HCT116 (cell line): ENCODE measurements around the gene FAM168B. TPM values are rescaled to one million over a fixed set of nuclear protein-coding genes. Genes with fewer than 3 reads are reported as not detected.

Source experiments
- ATAC-seq: fragments of 200-7000 bp; cut with Tn5 transposase; 2 replicates; pipeline ENCODE4 v1.9.1; 2020; ENCODE audit warnings: mild to moderate bottlenecking, moderate library complexity
- BruUV-seq: library from RNA; stranded (reverse); fragments of 400-500 nt; replicated peaks from 2 replicates; lab custom pipeline; 2021; lab: Mats Ljungman, UMichigan
- CTCF ChIA-PET: fragments of 300-600 bp; sonication (Branson Sonifier 250); formaldehyde crosslinking; loops from one replicate; lab custom pipeline; 2021; ENCODE audit warnings: antibody characterized with exemption; lab: Charles Lee
- POLR2A ChIA-PET: fragments of 300-600, 350-600 bp; sonication (Branson Sonifier 250); formaldehyde crosslinking; loops from one replicate; lab custom pipeline; 2021; ENCODE audit warnings: antibody characterized with exemption; lab: Charles Lee
- RAD21 ChIA-PET, 2 experiments: fragments of 300-600 bp; sonication (Branson Sonifier 250); formaldehyde crosslinking; loops; one replicate each; lab custom pipeline; 2023; ENCODE audit warnings: low total read pairs in 2 of 2; ENCODE audit not compliant: uncharacterized antibody in 2 of 2, unreplicated experiment in 2 of 2, low non-redundant PET in 1 of 2; lab: Charles Lee
- DNase-seq: peaks from one replicate; pipeline ENCODE4 v3.0.0-alpha.2; 2010; ENCODE audit warnings: low read depth, low spot score
- H2AFZ ChIP-seq: fragments of 200-600 bp; shearing (Covaris generic), sonication (generic); 2 replicates; pipeline ENCODE4 v1.6.1; 2017; ENCODE audit warnings: low read depth, mixed run types, mixed read lengths, antibody characterized with exemption, low read length; ENCODE audit not compliant: poor library complexity, severe bottlenecking
- H3K27ac ChIP-seq: 2 replicates; pipeline ENCODE4 v1.5.1; 2012; ENCODE audit warnings: low read depth, low read length
- H3K27me3 ChIP-seq: fragments of 200-600 bp; sonication (generic); 2 replicates; pipeline ENCODE4 v1.6.1; 2016; ENCODE audit warnings: mixed run types, low read length, mixed read lengths; ENCODE audit not compliant: insufficient read depth
- H3K36me3 ChIP-seq, 2 experiments: fragments of 200-500 bp in 1 of 2; fragments of 200-600 bp in 1 of 2; sonication (Bioruptor generic) in 1 of 2; sonication (generic) in 1 of 2; 2 replicates each; pipeline versions ENCODE4 v1.5.1 to v1.6.1; 2014 to 2016; ENCODE audit warnings: low read length in 2 of 2, inconsistent platforms in 1 of 2, mixed read lengths in 1 of 2, mixed run types in 1 of 2; ENCODE audit not compliant: insufficient read depth in 2 of 2, control insufficient read depth in 1 of 2
- H3K4me1 ChIP-seq, 2 experiments: fragments of 200-600 bp in 1 of 2; sonication (generic) in 1 of 2; 2 replicates each; pipeline versions ENCODE4 v1.5.1 to v1.6.1; 2012 to 2017; ENCODE audit warnings: low read length in 2 of 2, inconsistent platforms in 1 of 2, mild to moderate bottlenecking in 1 of 2, mixed read lengths in 1 of 2, mixed run types in 1 of 2, moderate library complexity in 1 of 2; ENCODE audit not compliant: insufficient read depth in 2 of 2, control insufficient read depth in 1 of 2
- H3K4me2 ChIP-seq: fragments of 200-600 bp; sonication (generic); 2 replicates; pipeline ENCODE4 v1.6.1; 2017; ENCODE audit warnings: mixed run types, low read length, mixed read lengths
- H3K4me3 ChIP-seq, 2 experiments: fragments of 200-600 bp in 1 of 2; sonication (generic) in 1 of 2; replicated peaks in 1 of 2; 2 replicates each; pipeline ENCODE4 v1.5.1; 2011 to 2016; ENCODE audit warnings: low read length in 2 of 2, control low read depth in 1 of 2, low read depth in 1 of 2, mild to moderate bottlenecking in 1 of 2, mixed read lengths in 1 of 2, mixed run types in 1 of 2
- H3K79me2 ChIP-seq: fragments of 200-600 bp; sonication (generic); 2 replicates; pipeline ENCODE4 v1.6.1; 2017; ENCODE audit warnings: mild to moderate bottlenecking, mixed run types, low read length, moderate library complexity, mixed read lengths; ENCODE audit not compliant: insufficient read depth
- H3K9ac ChIP-seq: fragments of 200-600 bp; sonication (generic); 2 replicates; pipeline ENCODE4 v1.6.1; 2016; ENCODE audit warnings: low read length, mixed read lengths
- H3K9me2 ChIP-seq: fragments of 200-600 bp; sonication (generic), shearing (Covaris generic); 2 replicates; pipeline ENCODE4 v1.6.1; 2017; ENCODE audit warnings: mixed run types, mild to moderate bottlenecking, moderate library complexity; ENCODE audit not compliant: insufficient read depth
- H3K9me3 ChIP-seq, 2 experiments: fragments of 200-500 bp in 1 of 2; fragments of 200-600 bp in 1 of 2; sonication (Bioruptor generic) in 1 of 2; sonication (generic) in 1 of 2; 2 replicates each; pipeline ENCODE4 v1.6.1; 2014 to 2017; ENCODE audit warnings: low read length in 2 of 2, mixed read lengths in 2 of 2, inconsistent platforms in 1 of 2, low read depth in 1 of 2, mild to moderate bottlenecking in 1 of 2, mixed run types in 1 of 2, moderate library complexity in 1 of 2; ENCODE audit not compliant: control insufficient read depth in 1 of 2, insufficient read depth in 1 of 2
- H4K20me1 ChIP-seq: fragments of 200-600 bp; sonication (generic), shearing (Covaris generic); 2 replicates; pipeline ENCODE4 v1.6.1; 2017; ENCODE audit warnings: mixed run types, mild to moderate bottlenecking, moderate library complexity; ENCODE audit not compliant: insufficient read depth
- CEBPB ChIP-seq: IDR thresholded peaks from 2 replicates; pipeline ENCODE4 v1.6.1; 2012; ENCODE audit warnings: low read depth
- EZH2 ChIP-seq: fragments of 200-600 bp; sonication (generic); IDR thresholded peaks from 2 replicates; pipeline ENCODE4 v1.6.1; 2017; ENCODE audit warnings: antibody characterized with exemption, mixed run types
- EZH2phosphoT487 ChIP-seq: fragments of 200-600 bp; IDR thresholded peaks from 2 replicates; pipeline ENCODE4 v1.6.1; 2018; ENCODE audit warnings: antibody characterized with exemption, borderline replicate concordance
- POLR2AphosphoS5 ChIP-seq: IDR thresholded peaks from 2 replicates; pipeline ENCODE4 v1.6.1; 2011; ENCODE audit warnings: mild to moderate bottlenecking, low read depth, low read length, moderate library complexity
- RAD21 ChIP-seq: IDR thresholded peaks from 2 replicates; pipeline ENCODE4 v1.6.1; 2012; ENCODE audit warnings: low read depth, mild to moderate bottlenecking
- SIN3A ChIP-seq: IDR thresholded peaks from 2 replicates; pipeline ENCODE4 v1.6.1; 2012; ENCODE audit warnings: low read depth
- TCF7L2 ChIP-seq: IDR thresholded peaks from 2 replicates; pipeline ENCODE4 v1.7.0; 2011; ENCODE audit warnings: borderline replicate concordance, inconsistent platforms; ENCODE audit not compliant: insufficient read depth, insufficient read length; ENCODE audit errors: extremely low read depth
- YY1 ChIP-seq: IDR thresholded peaks from 2 replicates; pipeline ENCODE4 v1.6.1; 2011; ENCODE audit warnings: low read length, low read depth, moderate library complexity, mild to moderate bottlenecking; ENCODE audit not compliant: insufficient replicate concordance; ENCODE audit errors: extremely low read depth
- ZFX ChIP-seq: fragments of 450-650 bp; IDR thresholded peaks from 2 replicates; pipeline ENCODE4 v1.6.1; 2017
- ZNF274 ChIP-seq: fragments of 200-500 bp; sonication (Bioruptor generic); IDR thresholded peaks from 2 replicates; pipeline ENCODE4 v1.6.1; 2014; ENCODE audit warnings: mild to moderate bottlenecking, low read depth, low read length, inconsistent platforms
- intact Hi-C: fragments of 100-400 bp; cut with micrococcal nuclease; formaldehyde crosslinking; loops from 2 replicates; pipeline ENCODE4 v1.10.0; 2022
- total RNA-seq: library from RNA; stranded (reverse); gene quantifications from one replicate; pipeline ENCODE4 v1.2.1, GENCODE V29; 2021; ENCODE audit not compliant: unreplicated experiment
- TF ChIP-seq, protein P1 (sequence below): IDR thresholded peaks from 2 replicates; pipeline ENCODE4 v1.6.1; 2012; ENCODE audit warnings: low read depth
- TF ChIP-seq, protein P2 (sequence below): IDR thresholded peaks from 2 replicates; pipeline ENCODE4 v1.6.1; 2012
- TF ChIP-seq, protein P3 (sequence below), 3 experiments: fragments of 200-600 bp in 1 of 3; sonication (generic) in 1 of 3; IDR thresholded peaks in 2 of 3; conservative IDR thresholded peaks in 1 of 3; 2 replicates each; pipeline ENCODE4 v1.5.1; 2012 to 2017; ENCODE audit warnings: low read depth in 2 of 3, low read length in 2 of 3, antibody characterized with exemption in 1 of 3, borderline replicate concordance in 1 of 3, control low read depth in 1 of 3, mild to moderate bottlenecking in 1 of 3, mixed read lengths in 1 of 3, mixed run types in 1 of 3, moderate library complexity in 1 of 3; ENCODE audit not compliant: insufficient read depth in 1 of 3

The FAM168B gene
- total RNA-seq, 1 experiment from 2014 or later, result 94.5 TPM

DNA sequence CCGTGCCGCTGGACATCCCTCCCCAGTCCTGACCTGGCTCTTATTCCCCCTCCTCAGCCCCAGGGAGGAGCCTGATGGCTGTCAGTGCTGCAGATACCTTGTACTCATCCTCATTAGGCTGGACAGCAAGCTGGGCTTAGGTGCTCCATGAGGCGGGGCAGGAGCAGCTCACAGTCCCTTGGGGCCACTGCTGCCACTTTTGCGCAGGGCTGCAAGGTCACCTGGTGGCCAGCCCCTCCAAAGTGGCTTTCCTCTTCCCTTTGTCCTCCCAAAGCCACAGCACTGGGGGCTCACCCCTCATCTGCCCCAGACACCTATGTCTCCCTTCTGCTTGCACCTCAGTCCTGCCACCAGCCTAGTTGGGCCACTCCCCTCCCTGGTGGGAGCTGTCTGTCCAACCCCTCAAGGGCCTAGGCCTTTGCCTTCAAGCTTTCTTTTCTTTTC is 60.8 kb downstream of the FAM168B start (continued):
- TF ChIP-seq, protein P1, sequence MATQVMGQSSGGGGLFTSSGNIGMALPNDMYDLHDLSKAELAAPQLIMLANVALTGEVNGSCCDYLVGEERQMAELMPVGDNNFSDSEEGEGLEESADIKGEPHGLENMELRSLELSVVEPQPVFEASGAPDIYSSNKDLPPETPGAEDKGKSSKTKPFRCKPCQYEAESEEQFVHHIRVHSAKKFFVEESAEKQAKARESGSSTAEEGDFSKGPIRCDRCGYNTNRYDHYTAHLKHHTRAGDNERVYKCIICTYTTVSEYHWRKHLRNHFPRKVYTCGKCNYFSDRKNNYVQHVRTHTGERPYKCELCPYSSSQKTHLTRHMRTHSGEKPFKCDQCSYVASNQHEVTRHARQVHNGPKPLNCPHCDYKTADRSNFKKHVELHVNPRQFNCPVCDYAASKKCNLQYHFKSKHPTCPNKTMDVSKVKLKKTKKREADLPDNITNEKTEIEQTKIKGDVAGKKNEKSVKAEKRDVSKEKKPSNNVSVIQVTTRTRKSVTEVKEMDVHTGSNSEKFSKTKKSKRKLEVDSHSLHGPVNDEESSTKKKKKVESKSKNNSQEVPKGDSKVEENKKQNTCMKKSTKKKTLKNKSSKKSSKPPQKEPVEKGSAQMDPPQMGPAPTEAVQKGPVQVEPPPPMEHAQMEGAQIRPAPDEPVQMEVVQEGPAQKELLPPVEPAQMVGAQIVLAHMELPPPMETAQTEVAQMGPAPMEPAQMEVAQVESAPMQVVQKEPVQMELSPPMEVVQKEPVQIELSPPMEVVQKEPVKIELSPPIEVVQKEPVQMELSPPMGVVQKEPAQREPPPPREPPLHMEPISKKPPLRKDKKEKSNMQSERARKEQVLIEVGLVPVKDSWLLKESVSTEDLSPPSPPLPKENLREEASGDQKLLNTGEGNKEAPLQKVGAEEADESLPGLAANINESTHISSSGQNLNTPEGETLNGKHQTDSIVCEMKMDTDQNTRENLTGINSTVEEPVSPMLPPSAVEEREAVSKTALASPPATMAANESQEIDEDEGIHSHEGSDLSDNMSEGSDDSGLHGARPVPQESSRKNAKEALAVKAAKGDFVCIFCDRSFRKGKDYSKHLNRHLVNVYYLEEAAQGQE, result no peak
- TF ChIP-seq EZH2phosphoT487 (no peak), ZFX (no peak), TCF7L2 (no peak)
- TF ChIP-seq, protein P2, sequence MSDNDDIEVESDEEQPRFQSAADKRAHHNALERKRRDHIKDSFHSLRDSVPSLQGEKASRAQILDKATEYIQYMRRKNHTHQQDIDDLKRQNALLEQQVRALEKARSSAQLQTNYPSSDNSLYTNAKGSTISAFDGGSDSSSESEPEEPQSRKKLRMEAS, result no peak
- TF ChIP-seq, all 23 proteins: peak for 0

DNA sequence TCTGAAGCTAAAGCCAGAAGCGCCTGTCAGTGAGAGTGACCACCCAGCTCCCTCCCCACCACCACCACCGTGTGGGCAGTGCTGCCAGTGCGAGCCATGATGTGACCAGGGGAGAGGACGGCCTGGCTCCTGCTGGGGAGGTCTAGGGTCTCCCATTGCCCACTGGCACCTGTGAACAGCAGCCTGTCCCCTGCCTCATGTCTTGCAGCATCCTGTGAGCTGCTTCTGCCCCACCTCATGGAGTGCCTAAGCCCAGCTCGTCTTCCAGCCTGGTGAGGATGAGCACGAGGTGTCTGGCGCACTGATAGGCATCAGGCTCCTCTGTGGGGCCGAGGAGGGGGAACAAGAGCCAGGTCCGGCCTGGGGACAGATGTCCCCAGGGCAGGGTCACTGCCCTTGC is 61.4 kb downstream of the FAM168B start:
- ChIA-PET CTCF (no interaction called here), RAD21 (no interaction called here), POLR2A (no interaction called here)
- no peaks in the 10 kb centered on the region for H3K9me2 ChIP-seq
- no peak for DNase-seq
- no peak overlapping the region for H3K4me3 ChIP-seq
- no peaks in the 10 kb centered on the region for H3K79me2 ChIP-seq
- H4K20me1 ChIP-seq, result no peaks in the 10 kb centered on the region
- no peaks in the 10 kb centered on the region for H3K27me3 ChIP-seq
- H3K4me1 ChIP-seq, result no peaks in the 10 kb centered on the region
- no peak for TF ChIP-seq POLR2AphosphoS5
- TF ChIP-seq, protein P3, sequence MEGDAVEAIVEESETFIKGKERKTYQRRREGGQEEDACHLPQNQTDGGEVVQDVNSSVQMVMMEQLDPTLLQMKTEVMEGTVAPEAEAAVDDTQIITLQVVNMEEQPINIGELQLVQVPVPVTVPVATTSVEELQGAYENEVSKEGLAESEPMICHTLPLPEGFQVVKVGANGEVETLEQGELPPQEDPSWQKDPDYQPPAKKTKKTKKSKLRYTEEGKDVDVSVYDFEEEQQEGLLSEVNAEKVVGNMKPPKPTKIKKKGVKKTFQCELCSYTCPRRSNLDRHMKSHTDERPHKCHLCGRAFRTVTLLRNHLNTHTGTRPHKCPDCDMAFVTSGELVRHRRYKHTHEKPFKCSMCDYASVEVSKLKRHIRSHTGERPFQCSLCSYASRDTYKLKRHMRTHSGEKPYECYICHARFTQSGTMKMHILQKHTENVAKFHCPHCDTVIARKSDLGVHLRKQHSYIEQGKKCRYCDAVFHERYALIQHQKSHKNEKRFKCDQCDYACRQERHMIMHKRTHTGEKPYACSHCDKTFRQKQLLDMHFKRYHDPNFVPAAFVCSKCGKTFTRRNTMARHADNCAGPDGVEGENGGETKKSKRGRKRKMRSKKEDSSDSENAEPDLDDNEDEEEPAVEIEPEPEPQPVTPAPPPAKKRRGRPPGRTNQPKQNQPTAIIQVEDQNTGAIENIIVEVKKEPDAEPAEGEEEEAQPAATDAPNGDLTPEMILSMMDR (IDR thresholded peaks at IDR 0.05 in 2 of 3, conservative IDR thresholded peaks at IDR 0.05 in 1 of 3; ENCODE audit: borderline replicate concordance in 1 of 3, insufficient read depth in 1 of 3, low read depth in 2 of 3, low read length in 2 of 3), result no peak
- TF ChIP-seq CEBPB, result no peak
- TF ChIP-seq RAD21, result no peak
- no peak for TF ChIP-seq YY1
- TF ChIP-seq TCF7L2, result no peak
- no peak for TF ChIP-seq ZFX
- TF ChIP-seq SIN3A, result no peak
- no peak for TF ChIP-seq EZH2
- TF ChIP-seq, protein P2, result no peak
- TF ChIP-seq EZH2phosphoT487, result no peak
- no peak for TF ChIP-seq ZNF274
- no TSS peak for BruUV-seq
- intact Hi-C loops, result no loop called here
- no peak overlapping the region for H3K4me2 ChIP-seq
- no peak overlapping the region for H2AFZ ChIP-seq
- H3K36me3 ChIP-seq, result no peaks in the 10 kb centered on the region
- no peak overlapping the region for H3K27ac ChIP-seq
- H3K9me3 ChIP-seq, result no peaks in the 10 kb centered on the region; a peak in 1 of 4 replicates
- no peak for ATAC-seq
- no peak overlapping the region for H3K9ac ChIP-seq
